NCI-H2029 treated with DMSO at 0.1 percent for 48 hours (cell line): ENCODE measurements around the gene GLTP.
A peak's percentile ranks its signal among the peaks of the same experiment; 100 is the strongest.
"Not testable (repeated sequence)": the region's sequence is repeated elsewhere in the genome, so short reads cannot be mapped to it uniquely, and the experiment has no call there.

Experiments used
- DNase-seq: peaks from one replicate; lab custom pipeline; 2025; lab: John Stamatoyannopoulos, UW

Gene GLTP, protein sequence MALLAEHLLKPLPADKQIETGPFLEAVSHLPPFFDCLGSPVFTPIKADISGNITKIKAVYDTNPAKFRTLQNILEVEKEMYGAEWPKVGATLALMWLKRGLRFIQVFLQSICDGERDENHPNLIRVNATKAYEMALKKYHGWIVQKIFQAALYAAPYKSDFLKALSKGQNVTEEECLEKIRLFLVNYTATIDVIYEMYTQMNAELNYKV

DNA sequence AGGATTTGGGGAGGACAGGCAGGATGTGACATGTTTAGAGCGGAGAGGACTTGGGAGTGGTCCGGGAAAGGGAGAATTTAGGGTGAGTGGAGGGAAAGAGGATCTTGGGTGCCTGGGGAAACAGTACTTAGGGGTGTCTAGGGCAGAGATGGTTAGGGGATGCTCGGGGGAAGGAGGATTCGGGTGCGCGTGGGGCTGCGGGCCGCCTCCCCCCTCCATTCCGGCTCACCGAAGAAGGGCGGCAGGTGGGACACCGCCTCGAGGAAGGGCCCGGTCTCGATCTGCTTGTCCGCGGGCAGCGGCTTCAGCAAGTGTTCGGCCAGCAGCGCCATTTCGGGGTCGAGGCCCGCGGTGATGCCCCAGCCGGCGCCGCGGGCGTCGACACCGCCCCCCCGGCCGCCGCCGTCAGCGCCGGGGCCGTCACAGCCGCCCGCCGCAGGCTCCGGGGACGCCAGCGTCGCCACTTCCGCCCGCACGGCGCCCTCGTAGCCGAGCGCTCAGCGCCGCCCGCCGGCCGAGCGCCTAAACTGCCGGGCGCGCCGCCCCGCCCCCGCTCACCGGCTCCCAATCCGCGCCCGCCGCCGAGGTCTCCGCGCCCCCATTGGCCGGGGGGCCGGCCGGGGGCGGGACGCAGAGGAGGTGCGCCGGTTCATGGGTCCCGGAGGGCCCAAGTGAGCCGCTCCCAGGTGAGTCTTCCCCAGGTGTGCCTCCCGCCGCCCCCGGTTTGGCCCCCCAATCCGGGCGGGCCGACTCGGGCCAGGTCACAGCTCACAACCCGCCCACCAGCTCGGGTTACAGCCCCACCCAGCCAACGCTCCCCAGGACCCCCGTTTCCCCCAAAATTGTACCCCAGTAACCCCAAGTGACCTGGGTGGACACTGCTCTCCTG lies at the start of gene GLTP:
Gene GLTP, minus strand, starts transcription at position 499 of the 889 bp plus-strand sequence. Its CDS starts 167 bp downstream, at position 332.
- peak; percentile 51 for DNase-seq

DNA sequence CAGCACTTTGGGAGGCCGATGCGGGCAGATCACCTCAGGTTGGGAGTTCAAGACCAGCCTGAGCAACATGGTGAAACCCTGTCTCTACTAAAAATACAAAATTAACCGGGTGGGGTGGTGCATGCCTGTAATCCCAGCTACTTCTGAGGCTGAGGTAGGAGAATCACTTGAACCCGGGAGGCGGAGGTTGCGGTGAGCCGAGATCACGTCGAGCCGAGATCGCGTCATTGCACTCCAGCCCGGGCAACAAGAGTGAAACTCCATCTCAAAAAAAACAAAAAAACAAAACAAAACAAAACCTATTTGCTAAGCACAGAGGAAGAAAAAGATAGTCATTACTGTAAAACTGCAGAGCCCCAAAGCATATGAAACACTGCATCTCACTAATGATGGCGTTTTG lies 49.0 kb upstream of the GLTP start:
- DNase-seq: not testable (repeated sequence)

DNA sequence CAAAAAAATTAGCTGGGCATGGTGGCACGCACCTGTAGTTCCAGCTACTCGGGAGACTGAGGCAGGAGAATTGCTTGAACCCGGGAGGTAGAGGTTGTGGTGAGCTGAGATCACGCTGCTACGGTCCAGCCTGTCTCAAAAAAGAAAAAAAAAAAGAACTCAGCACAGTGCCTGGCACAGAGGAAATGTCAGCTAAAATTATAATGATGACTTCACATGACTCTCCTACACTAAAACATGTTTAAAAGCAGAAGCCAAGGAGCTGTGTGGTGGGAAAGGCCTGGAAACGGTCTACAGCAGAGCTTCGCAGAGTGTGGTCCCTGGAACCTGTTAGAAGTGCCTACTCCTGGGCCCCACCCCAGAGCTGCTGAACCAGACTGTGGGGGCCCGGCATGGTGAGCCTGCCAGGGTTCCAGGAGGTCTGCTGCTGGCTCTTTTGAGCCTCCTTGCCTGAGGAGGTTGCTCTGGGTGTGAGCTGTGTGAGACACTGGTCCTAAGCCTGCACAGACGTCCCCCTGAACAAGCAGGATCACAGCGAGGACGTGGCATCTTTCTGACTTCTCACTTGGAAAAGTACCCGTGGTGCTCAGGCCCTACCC lies 47.8 kb upstream of the GLTP start:
- DNase-seq: no peak

DNA sequence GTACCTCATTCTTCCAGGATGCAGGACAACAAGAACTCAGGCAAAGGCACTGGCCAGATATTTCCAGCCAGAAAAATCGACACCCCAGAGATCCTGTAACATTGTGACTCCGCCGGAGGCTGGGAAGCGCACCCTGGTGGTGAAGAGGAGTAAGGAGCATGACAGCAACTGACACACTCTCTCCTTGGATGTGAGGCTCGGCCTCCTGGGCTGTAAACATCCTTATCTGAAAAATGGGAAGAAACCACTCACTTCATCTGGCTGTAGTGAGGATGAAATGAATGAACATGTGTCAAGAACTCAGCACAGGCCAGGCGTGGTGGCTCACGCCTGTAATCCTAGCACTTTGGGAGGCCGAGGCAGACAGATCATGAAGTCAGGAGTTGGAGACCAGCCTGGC lies 47.3 kb upstream of the GLTP start:
- DNase-seq: no peak

DNA sequence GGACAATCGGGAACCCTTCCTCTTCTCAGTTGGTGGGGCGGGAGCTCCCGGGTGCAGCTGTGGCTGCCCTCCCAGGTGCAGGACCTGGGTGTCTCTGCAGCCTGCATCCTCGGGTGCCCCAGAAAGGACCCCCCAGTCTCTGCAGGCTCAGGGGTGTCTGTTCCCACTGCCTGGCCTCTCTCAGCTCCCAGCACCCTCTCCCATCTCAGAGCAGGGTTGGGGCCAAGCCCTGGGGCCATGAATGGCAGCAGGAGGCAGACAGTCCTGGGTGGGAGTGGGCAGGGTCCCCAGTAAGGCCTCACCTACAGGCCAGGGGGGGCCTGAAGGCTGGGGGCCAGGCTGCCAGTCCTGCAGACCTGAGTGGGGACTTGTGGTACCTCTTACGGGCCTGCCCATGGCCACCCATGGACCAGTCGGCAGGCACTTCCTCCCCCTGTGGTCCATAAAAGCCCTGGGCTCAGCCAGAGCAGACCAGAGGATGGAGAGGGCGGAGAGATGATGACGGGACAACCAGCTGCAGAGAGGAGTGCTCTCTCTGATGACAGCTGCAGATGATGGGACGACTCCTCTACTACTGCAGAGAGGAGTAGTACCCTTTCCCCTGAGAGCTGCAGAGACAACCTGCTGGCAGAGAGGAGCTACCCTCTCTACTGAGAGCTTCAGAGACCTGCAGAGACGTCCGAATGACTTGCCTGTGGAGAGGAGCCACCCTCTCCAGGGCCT lies 46.3 kb upstream of the GLTP start:
- DNase-seq: no peak

DNA sequence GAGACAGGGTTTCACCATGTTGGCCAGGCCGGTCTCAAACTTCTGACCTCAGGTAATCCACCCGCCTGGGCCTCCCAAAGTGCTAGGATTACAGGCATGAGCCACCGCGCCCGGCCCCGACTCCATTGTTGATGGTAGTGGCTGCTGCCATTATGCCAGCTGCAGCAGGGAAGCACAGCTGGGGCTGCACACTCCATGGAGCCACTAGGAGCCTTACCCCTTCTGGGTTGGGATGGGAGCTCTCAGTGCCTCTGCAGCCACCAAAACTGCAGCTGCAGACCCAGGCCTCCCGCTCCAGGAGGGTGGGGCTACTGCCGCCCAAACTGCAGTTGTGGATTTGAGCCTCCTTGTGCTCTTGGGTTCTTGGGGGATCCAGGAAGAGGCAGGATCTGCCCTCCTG lies 45.7 kb upstream of the GLTP start:
- DNase-seq: no peak

DNA sequence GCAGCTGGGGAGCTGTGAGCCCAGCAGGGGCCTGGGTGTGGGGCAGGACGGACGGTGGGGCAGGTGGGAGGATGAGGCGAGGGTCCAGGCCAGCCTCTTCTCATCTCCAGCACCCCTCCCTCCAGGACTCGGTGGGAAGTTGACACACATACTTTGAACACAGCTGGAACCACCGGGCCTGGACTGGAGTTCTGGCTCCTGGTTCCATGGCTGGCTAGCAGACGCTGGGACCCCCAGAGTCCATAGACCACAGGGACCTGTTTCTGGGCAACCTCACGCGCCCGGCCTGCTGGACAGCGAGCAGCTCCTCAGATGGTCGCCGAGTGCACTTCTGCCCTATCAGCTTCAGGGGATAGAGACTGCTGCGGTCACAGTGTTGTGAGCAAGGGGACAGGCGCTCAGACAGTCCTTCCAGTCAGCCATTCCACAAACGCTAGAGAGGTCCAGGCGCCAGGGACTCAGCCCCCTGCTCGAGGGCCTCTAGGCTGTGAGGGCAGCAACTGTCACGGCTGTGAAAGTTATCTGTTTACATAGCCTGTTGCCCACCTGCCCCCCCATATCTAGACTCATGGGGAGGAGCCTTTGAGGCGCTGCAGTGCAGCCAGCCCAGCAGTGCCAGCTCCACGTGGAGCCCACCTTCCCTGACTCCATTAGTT lies 45.0 kb upstream of the GLTP start:
- DNase-seq: no peak

DNA sequence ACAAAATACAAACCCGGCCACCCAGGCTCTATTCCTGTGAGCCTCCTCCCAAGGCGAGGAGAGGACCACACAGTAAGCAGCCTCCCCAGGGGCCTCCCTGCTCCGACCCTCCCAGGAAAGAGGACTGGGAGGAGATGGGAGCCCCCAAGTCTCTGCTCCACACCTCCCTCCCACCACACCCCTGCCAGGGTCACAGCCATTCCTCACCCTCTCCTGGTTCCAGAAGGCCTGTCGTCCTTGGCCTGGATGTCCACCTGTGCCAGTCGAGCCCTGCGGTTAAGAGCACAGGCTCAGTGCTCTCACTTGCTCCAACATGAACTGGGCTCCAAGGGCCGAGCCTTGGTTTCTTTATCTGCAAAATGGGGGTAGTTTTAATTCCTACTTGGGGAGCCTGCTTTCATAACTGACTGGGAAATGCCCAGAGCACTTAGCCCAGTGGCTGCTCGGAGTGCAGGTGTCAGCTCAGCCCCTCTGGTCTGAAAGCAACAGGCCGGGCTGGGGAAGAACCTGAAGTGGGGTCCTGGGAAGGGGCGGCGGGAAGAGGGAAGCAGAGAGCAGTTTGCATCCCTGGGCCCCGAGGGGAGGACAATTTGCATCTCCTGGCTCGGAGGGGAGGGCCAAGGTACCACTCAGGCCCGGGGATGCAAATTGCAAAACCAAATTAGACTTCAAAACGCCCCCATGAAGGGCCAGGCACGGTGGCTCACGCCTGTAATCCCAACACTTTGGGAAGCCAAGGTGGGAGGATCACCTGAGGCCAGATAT lies 43.3 kb upstream of the GLTP start:
- DNase-seq: no peak

DNA sequence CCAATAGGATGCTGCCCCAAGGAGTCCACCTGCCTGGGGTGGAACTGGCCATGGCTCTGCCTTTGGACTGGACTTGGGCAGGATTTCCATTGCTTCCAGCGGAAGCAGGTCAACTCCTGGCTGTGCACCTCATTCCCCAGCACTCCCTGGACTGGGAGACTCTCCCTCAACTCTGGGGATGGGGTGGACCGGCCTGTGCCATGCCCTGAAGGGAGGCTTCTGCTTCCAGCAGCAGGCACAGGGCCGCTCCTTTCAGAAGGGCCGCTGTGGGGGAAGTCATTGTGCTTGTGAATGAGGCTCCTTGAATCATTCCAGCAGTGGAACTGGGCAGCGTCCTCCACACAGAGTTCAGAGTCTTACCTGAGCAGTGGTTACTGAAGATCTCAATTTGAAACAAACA lies 42.7 kb upstream of the GLTP start:
- DNase-seq: no peak

DNA sequence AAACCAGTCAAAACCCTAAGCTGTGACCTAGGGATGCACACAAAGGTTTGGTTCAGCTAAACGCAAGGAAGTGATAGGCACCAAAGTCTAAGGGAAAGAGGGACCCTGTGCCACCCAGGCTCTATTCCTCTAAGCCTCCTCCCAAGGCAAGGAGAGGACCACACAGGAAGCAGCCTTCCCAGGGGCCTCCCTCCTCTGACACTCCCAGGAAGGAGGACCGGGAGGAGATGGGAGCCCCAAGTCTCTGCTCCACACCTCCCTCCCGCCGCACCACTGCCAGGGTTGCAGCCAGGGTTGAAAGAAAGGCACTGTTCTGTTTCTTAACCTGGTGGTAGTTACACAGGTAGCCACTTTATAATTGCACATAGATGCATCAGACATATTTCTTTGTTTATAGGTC lies 41.6 kb upstream of the GLTP start:
- no peak for DNase-seq

DNA sequence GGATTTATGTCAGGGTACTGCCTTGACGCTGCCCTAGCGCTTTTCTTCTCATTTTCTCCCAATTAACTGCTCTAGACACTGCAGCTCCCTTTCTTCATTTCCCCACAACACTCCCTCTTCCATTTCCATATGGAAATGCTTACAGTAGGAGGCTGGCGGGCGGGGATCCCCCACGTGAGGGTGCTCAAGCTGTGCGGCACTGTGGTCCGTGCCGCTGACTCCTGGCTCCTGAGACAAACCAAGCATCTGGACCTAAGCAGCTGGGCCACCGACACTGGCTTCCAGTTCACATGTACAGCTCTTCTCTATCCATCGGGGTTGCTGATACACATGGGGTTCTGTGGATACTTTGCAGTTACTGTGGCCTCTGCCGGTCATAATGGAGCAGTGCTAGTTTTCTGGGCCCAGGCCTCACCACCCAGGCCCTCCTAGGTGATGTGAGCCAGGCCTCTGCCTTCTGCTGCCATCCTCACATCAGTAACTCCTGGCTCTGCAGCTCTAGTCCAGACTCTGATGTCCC lies 40.0 kb upstream of the GLTP start:
- no peak for DNase-seq

DNA sequence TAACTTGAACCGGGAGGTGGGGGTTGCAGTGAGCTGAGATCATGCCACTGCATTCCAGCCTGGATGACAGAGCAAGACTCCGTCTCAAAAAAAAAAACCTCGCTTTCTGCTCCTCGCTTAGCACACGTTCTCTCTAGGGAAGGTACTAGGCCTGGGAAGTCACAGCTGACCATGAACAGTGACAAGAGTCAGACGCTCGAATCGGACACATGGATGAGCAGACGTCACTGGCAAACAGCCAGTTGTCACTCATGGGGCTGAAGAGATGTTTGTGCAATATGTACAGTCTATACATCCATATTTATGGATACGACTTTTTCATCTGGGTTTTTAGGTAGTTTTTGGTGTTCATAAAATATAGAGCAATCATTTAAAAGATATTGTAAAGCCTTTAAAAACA lies 39.1 kb upstream of the GLTP start:
- DNase-seq: no peak

DNA sequence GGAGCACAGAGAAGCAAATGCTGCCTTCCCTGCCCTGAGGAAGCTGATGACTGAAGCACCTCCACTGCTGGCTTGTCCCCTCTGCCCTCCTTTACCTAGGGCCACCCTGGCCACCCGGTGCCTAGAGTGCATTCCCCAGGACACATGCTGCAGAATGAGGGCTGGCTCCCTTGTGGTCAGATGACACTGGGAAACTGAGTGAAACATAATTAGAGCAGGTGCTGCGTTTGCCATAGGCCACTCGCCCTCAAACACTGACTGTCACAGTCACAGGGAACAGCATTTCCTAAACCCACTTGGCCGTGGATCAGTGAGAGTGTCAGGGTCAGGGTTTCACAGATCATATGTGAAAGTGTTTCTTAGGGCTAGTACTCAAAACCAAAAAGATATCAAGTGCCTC lies 35.7 kb upstream of the GLTP start:
- DNase-seq: no peak

DNA sequence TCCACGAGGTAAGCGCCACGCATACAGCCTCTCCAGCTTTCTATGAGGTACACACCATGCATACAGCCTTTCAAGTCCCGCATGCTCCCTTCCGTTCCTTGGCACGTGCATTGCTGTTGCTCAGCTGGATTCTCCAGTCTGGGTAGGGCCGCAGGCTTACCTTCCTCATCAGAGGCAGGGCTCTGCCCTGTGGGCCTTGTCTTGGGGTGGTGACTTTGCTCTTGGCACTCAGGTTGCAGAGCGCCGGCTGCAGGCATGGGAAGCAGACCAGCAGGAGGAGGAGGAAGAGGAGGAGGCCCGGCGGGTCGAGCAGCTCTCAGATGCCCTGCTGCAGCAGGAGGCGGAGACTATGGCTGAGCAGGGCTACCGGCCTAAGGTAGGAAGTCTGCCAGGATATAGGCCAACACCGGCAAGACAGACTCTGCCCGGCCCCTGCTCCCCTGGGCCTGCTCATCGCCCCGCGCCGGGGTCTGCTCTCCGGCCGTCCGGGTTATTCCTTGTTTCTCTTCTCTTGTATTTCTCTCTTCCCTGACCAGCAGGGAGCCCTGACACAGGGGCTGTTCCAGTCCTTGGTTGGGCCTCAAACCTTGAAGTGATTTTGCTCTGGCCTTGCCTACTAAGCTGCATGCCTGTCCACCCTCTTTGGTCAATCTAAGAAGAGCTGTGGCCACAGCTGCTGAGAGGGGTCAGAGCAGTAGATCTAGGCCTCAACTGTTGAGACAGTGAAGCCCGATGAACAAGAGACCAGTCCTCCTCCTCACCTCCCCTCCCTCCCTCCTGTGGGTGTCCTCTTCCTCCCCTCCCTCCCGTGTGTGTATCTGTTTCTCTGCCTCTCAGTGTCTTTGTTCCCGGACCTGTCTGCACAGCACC lies 35.1 kb upstream of the GLTP start:
- DNase-seq: no peak

DNA sequence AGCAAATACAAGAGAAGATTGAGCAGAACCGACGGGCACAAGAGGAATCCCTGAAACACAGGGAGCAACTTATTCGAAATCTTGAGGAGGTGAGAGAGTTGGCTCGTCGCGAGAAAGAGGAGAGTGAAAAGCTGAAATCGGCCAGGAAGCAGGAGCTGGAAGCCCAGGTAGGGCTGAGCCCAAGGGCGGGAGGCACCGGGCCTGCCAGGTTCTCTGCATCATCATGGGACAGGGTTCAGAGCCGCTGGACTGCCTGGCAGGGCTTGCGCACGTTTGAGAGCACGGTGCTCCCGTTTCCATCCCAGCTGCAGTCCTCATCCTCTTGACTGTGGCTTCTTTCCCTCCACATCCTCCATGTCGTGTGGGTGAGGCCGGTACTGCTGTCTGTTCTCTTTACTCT lies 34.1 kb upstream of the GLTP start:
- DNase-seq: no peak

DNA sequence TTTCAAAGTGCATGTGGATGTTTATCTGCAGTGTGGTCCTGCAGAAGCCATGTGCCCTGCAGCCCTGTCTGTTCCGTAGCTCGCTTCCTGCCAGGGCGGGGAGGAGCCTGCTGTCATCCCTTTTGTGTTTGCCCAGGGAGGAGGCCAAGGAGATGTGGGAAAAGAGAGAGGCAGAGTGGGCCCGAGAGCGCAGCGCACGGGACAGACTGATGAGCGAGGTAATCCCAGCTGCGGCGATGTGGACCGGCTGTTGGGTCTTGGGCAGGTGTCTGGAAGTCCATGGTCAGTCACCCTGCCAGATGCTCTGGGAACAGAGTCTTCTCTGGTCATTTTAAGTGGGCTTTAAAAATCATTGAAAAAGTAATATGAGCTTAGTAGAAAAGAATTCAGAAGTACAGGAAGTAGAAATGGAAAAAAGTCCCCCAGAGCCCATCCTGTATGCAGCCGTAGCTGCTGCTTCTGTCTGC lies 32.5 kb upstream of the GLTP start:
- no peak for DNase-seq

DNA sequence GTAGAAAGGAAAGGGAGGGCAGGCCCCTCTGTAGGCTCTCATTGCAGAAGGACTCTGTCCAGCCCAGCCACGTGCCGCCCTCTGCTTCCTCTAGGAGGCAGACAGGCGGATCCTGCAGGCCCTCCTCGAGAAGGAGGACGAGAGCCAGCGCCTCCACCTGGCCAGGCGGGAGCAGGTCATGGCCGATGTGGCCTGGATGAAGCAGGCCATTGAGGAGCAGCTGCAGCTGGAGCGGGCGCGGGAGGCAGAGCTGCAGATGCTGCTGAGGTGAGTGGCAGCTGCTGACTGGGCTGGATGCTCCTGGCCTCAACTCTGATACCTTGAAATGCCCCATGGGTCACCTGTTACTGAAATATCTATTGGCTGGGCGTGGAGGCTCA lies 30.6 kb upstream of the GLTP start:
- DNase-seq: no peak

DNA sequence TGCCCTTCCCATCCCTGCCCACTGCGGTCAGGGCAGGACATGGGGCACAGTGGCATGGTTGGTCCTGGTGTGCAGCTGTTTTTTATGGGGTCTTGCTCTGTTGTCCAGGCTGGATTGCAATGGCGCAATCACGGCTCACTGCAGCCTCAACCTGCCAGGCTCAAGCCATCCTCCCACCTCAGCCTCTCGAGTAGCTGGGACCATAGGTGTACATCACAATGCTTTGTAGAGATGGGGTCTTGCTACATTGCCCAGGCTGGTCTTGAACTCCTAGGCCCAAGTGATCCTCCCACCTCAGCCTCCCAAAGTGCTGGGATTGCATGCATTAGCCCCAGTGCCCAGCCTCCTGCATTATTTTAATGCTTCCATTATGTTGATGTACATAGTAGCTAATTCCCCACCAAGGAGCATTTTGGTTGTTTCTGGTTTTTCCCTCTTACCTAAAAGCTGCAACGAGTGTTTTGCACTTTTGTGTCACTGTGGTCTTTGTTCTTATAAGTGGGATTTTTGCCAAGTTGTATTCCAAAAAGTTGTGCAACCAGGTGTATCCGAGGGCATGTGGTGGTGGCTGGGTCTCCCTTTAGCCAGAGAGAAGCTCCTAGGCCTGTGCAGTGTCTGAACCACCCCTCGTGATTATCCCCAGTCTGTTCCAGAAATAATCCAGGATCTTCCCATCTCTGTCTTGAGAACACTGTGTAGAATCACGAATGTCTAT lies 30.1 kb upstream of the GLTP start:
- DNase-seq: no peak

DNA sequence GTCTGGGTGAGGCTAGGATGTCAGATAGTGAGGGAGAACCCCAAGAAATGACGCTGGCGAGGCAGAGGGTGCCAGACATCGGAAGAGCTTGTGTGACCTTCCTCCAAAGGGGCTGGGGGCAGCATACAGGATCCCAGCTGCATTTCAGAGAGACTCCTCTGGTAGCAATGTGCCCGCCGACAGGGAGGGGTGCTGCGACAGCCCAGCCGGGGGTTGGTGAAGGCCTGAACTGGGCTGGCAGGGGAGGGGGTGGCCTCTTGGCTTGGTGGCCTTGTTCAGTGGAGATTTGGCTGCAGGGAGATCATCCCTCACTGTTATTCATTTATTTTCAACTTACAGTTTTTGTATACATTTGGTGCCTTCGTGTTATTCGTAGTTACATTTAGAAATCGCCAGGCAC lies 25.0 kb upstream of the GLTP start:
- no peak for DNase-seq
